Omental fat pad (tissue), 4 donors: ENCODE data around the gene FAM219A. TPM values are rescaled to one million over a fixed set of nuclear protein-coding genes. Genes with fewer than 3 reads are reported as not detected.

Experiments used
- ATAC-seq: fragments of 150-250 bp; one replicate; pipeline ENCODE4 v1.9.1; 2016; ENCODE audit warnings: mild to moderate bottlenecking, moderate library complexity; ENCODE audit not compliant: low FRiP score
- DNase-seq: peaks from one replicate; pipeline ENCODE4 v3.0.0-alpha.2; 2019; ENCODE audit warnings: low spot score
- CTCF ChIP-seq, 3 donors: fragments of 450-650 bp; IDR thresholded peaks; one replicate each; pipeline ENCODE4 v1.5.1; 2016 to 2017; ENCODE audit warnings: antibody characterized with exemption in 3 of 3, mild to moderate bottlenecking in 3 of 3, moderate library complexity in 2 of 3
- total RNA-seq, 4 donors: library from RNA; depleted of rRNA; stranded (reverse); fragments of >200 nt; gene quantifications; one replicate each; pipeline ENCODE4 v1.1.0, GENCODE V29; 2016

Gene FAM219A
- total RNA-seq, 4 donors from 2014 or later, result 6.7 to 16.4 (median 13.6) TPM

- no peak for TF ChIP-seq CTCF (IDR thresholded peaks at IDR 0.05)
- no peak for DNase-seq
Measured at GRCh38 chr9:34374339-34374738, 84.0 kb downstream of the FAM219A start.

GRCh38 chr9:34373749-34374148 lies 84.6 kb downstream of the FAM219A start:
- ATAC-seq (no peak), DNase-seq (no peak)
- no peak for TF ChIP-seq CTCF (IDR thresholded peaks at IDR 0.05)

More at GRCh38 chr9:34374339-34374738, 84.0 kb downstream of the FAM219A start:
- no peak for ATAC-seq

- DNase-seq (no peak), ATAC-seq (no peak)
- TF ChIP-seq CTCF (IDR thresholded peaks at IDR 0.05), result no peak
Measured at GRCh38 chr9:34372467-34373011, 85.8 kb downstream of the FAM219A start.

- DNase-seq, result no peak
- no peak for ATAC-seq
- TF ChIP-seq CTCF (IDR thresholded peaks at IDR 0.05), result no peak
Measured at GRCh38 chr9:34371886-34372466, 86.4 kb downstream of the FAM219A start.

GRCh38 chr9:34370970-34371880 lies 87.1 kb downstream of the FAM219A start:
- no peak for ATAC-seq
- no peak for TF ChIP-seq CTCF (IDR thresholded peaks at IDR 0.05)
- DNase-seq, result no peak

- DNase-seq, result no peak
- ATAC-seq, result no peak
- no peak for TF ChIP-seq CTCF (IDR thresholded peaks at IDR 0.05)
Measured at GRCh38 chr9:34370335-34370969, 87.9 kb downstream of the FAM219A start.
